ENCODE measurements around the gene PUM2.

DNA sequence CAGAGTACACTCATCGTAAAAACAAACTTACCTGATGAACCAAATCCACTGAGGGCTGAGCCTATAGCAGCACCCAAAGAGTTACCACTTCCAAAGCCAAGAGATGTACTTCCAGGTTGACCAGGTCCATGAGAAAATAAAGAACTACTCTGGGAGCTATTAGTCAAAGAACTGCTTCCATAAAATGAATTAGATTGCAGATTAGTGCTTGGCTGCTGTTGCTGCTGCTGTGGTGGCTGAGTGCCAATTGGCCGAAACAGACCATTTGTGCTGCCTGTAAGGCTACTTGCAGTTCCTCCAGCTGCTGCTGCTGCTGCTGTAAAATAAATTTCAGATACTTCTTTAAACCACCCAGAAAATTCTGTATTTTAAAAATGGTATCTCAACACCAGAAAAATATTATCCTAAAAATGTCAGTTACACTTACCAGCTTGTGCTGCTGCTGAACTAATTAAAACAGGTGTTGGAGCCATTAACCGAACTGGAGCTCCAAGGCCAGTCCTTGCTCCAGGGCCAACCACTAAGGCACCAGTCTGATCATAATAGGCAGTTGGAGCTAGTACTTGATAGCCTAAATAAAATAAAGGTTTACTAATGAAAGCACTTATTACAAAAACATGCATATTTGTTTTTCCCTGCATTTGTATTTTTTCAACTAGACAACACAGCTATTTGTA lies 67.6 kb downstream of the PUM2 start:
- TF ChIP-seq POLR2A (IDR thresholded peaks at IDR 0.05; ENCODE audit: low read depth, low read length) (no peak), PAX5 (IDR thresholded peaks at IDR 0.05; ENCODE audit: insufficient read depth, low read length, severe bottlenecking) (no peak), TAF1 (IDR thresholded peaks at IDR 0.05; ENCODE audit: low read depth, low read length) (no peak), POLR2AphosphoS5 (IDR thresholded peaks at IDR 0.05; ENCODE audit: low read depth, low read length) (no peak)
